ENCODE measurements around the gene ST7.
"Not testable (repeated sequence)": the region's sequence is repeated elsewhere in the genome, so short reads cannot be mapped to it uniquely, and the experiment has no call there.

The ST7 gene

DNA sequence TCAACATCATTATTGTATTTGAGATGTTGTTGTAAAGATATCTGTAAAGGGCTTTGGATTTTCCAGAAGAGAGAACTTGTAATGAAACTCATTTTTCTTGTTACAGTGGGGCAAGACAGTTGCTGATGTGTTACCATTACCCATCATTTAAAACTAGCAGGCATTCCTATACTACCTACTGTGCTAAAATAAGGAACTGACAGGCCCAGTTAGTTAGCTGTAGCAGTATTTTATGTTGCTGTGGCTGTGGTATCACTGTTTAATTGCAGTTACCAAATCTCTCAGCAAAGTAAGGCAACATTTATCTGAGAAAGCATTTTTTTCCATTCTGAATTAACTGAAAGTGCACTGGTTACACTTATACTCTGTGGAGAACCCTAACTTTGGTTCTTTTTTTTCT, 9.9 kb downstream of the ST7 start:
- no peak overlapping the region for H3K9ac ChIP-seq (ENCODE audit: low read length in 2 of 2)

DNA sequence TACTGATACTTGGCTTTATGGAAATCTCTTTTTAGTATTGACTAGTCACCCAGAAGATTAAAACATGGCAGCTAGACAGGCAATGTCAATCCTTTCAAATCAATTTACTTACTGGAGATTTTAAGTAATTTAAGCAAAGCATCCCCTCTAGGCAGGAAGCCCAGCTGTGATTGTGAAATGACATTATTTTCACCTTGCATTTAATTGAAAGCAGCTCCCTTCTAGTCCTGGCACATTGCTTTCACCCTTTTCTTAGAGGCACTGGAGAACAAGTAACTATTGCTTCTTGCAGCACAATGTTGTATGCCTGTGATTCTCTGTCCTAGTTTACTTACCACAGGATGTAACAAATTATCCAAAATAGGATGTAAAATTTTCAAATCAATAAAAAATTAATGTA, 13.3 kb downstream of the ST7 start:
- H3K27ac ChIP-seq (ENCODE audit: low read length): no peak overlapping the region
- H3K9me3 ChIP-seq (ENCODE audit: control insufficient read depth in 2 of 2, low read length in 2 of 2): no peaks in the 10 kb centered on the region
- H3K27me3 ChIP-seq (ENCODE audit: control insufficient read depth in 1 of 2, insufficient read depth in 2 of 2, low read length in 2 of 2): no peaks in the 10 kb centered on the region
- H3K4me1 ChIP-seq (ENCODE audit: control insufficient read depth, insufficient read depth, low read length): peaks cover 2% of the 10 kb centered on the region
- no peaks in the 10 kb centered on the region for H3K36me3 ChIP-seq (ENCODE audit: control insufficient read depth in 2 of 2, insufficient read depth in 2 of 2, low read length in 2 of 2)
- no peak overlapping the region for H3K9ac ChIP-seq (ENCODE audit: low read length in 2 of 2)
- no peak overlapping the region for H3K4me3 ChIP-seq (ENCODE audit: low read length in 2 of 2)

More for the DNA sequence above, 9.9 kb downstream of the ST7 start:
- no peak overlapping the region for H3K27ac ChIP-seq (ENCODE audit: low read length)
- peaks cover under 1% of the 10 kb centered on the region for H3K4me1 ChIP-seq (ENCODE audit: control insufficient read depth, insufficient read depth, low read length)
- no peaks in the 10 kb centered on the region for H3K27me3 ChIP-seq (ENCODE audit: control insufficient read depth in 1 of 2, insufficient read depth in 2 of 2, low read length in 2 of 2)
- no peaks in the 10 kb centered on the region for H3K36me3 ChIP-seq (ENCODE audit: control insufficient read depth in 2 of 2, insufficient read depth in 2 of 2, low read length in 2 of 2)
- no peak overlapping the region for H3K4me3 ChIP-seq (ENCODE audit: low read length in 2 of 2)
- H3K9me3 ChIP-seq (ENCODE audit: control insufficient read depth in 2 of 2, low read length in 2 of 2): no peaks in the 10 kb centered on the region

DNA sequence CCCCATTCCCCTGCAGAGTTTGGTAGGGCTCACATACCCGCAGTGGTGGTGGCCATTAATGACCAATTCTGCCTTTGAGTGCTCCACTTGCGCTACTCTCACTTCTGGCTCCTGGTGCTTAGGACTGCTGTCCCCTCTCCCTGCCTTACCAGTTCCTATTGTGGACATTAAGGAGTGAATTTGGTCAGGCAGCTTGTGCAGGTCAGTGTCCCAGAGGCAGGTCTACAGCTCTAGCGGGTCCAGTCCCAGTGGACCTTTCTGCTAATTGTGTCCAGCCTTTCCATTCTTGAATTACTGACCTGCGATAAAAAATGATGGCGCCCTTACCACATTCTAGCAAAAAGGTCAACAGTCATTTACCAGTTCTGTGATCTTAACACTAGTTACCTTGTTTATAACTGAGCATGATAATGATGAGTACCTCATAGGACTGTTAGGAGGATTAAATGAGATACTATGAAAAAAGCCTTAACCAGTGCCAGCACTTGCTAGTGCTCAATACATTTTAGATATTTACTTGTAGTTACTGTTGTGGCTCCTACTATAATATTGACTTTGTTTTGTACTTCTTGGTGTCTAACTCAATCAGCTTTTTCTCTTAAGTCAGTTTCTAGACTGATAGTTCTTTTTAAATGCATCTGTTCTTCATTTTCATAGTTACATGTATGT, 14.1 kb downstream of the ST7 start:
- H3K4me1 ChIP-seq (ENCODE audit: control insufficient read depth, insufficient read depth, low read length): peaks cover 2% of the 10 kb centered on the region
- H3K9ac ChIP-seq (ENCODE audit: low read length in 2 of 2): no peak overlapping the region
- H3K27ac ChIP-seq (ENCODE audit: low read length): no peak overlapping the region
- no peak overlapping the region for H3K4me3 ChIP-seq (ENCODE audit: low read length in 2 of 2)
- H3K27me3 ChIP-seq (ENCODE audit: control insufficient read depth in 1 of 2, insufficient read depth in 2 of 2, low read length in 2 of 2): no peaks in the 10 kb centered on the region
- no peaks in the 10 kb centered on the region for H3K36me3 ChIP-seq (ENCODE audit: control insufficient read depth in 2 of 2, insufficient read depth in 2 of 2, low read length in 2 of 2)
- no peaks in the 10 kb centered on the region for H3K9me3 ChIP-seq (ENCODE audit: control insufficient read depth in 2 of 2, low read length in 2 of 2)

DNA sequence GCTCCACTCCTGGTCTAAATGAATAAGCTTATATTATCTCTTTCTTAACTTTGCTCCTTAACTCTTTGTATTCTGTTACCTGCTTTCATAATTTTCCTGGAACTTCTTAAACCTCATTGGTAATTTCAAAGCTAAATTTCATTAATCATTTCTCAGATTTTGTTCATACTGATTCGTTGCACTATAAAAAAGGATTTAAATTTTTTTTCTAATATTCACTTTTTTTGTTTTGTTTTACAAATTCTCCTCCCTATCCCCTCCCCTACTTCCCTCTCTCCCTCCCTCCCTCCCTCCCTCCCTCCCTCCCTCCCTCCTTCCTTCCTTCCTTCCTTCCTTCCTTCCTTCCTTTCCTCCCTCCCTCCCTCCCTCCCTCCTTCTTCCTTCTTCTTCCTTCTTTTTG, 14.7 kb downstream of the ST7 start:
- Histone ChIP-seq H3K27ac (ENCODE audit: low read length) (no peak overlapping the region), H3K4me3 (ENCODE audit: low read length in 2 of 2) (no peak overlapping the region), H3K9ac (ENCODE audit: low read length in 2 of 2) (no peak overlapping the region), H3K9me3 (ENCODE audit: control insufficient read depth in 2 of 2, low read length in 2 of 2) (no peaks in the 10 kb centered on the region), H3K36me3 (ENCODE audit: control insufficient read depth in 2 of 2, insufficient read depth in 2 of 2, low read length in 2 of 2) (no peaks in the 10 kb centered on the region), H3K4me1 (ENCODE audit: control insufficient read depth, insufficient read depth, low read length) (peaks cover 2% of the 10 kb centered on the region), H3K27me3 (ENCODE audit: control insufficient read depth in 1 of 2, insufficient read depth in 2 of 2, low read length in 2 of 2) (no peaks in the 10 kb centered on the region)

DNA sequence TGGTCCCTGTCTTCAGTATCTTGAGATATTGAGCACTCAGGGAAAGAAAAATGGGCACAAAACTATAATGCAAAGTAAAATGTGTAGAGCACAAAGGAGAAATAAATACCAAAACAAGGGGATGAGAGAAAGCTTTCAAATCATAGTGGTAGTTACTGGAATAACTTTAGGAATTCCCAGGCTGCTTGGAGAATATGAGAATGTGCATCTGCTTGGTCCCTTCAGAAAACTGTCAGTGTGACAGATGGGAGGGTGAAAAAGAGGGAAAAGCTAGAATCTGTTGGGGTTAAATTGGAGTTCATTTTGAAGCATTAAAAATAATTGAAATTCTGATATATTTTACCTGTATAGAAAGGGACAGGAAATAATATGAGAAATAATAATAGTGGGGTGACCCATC, 15.3 kb downstream of the ST7 start:
- Histone ChIP-seq H3K4me3 (ENCODE audit: low read length in 2 of 2) (no peak overlapping the region), H3K9me3 (ENCODE audit: control insufficient read depth in 2 of 2, low read length in 2 of 2) (no peaks in the 10 kb centered on the region), H3K4me1 (ENCODE audit: control insufficient read depth, insufficient read depth, low read length) (peaks cover 2% of the 10 kb centered on the region), H3K9ac (ENCODE audit: low read length in 2 of 2) (no peak overlapping the region), H3K36me3 (ENCODE audit: control insufficient read depth in 2 of 2, insufficient read depth in 2 of 2, low read length in 2 of 2) (no peaks in the 10 kb centered on the region), H3K27me3 (ENCODE audit: control insufficient read depth in 1 of 2, insufficient read depth in 2 of 2, low read length in 2 of 2) (no peaks in the 10 kb centered on the region), H3K27ac (ENCODE audit: low read length) (no peak overlapping the region)

DNA sequence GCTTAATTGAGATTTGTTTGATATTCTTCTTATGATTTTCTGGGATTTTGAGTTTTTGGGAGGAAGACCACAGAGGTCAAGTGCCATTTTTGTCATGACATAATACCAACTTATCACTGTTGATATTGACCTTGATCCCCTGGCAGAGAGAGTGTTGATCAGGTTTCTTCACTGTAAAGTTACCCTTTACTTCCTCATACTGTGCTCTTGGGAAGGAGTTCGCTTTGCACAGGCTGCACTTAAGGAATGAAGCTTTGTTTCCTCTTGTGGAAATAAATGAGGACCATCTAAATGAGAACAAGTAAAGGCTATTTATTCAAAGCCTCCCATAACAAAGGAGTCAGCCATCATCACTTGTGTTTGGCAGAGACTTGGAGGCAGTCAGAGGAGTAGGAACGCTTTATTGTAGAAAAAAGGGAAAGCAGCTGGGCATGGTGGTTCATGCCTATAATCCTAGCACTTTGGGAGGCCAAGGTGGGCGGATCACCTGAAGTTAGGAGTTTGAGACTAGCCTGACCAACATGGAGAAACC, 16.1 kb downstream of the ST7 start:
- Histone ChIP-seq H3K9me3 (ENCODE audit: control insufficient read depth in 2 of 2, low read length in 2 of 2) (no peaks in the 10 kb centered on the region), H3K4me1 (ENCODE audit: control insufficient read depth, insufficient read depth, low read length) (peaks cover 2% of the 10 kb centered on the region), H3K36me3 (ENCODE audit: control insufficient read depth in 2 of 2, insufficient read depth in 2 of 2, low read length in 2 of 2) (no peaks in the 10 kb centered on the region), H3K9ac (ENCODE audit: low read length in 2 of 2) (no peak overlapping the region), H3K4me3 (ENCODE audit: low read length in 2 of 2) (no peak overlapping the region), H3K27me3 (ENCODE audit: control insufficient read depth in 1 of 2, insufficient read depth in 2 of 2, low read length in 2 of 2) (no peaks in the 10 kb centered on the region), H3K27ac (ENCODE audit: low read length) (no peak overlapping the region)

DNA sequence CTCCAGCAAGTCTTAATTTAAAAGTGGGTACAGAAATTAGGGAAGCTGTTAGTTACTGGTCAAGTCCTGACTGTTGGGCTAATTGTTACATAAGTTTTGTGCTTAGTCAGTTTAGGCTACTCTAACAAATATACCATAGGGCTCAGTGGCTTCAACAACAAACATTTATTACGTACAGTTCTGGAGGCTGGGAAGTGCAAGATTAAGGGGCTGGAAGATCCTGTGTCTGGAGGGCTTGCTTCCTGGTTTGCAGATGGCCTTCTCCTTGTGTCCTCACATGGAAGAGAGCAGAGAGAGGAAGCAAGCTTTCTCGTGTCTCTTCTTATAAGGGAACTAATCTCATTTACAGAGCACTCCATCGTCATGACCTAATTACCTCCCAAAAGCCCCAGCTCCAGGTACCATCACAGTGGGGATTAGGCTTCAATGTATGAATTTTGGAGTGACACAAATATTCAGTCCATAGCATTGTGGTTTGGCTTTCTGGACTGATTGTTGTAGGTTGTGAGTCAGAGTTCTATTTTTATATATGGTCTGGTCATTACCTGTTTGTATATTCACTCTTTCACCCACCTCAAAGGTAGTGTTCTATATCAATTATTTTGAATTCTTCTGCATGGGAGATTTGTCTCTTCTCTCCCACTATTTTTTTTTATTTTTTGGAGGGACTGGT, 17.1 kb downstream of the ST7 start:
- Histone ChIP-seq H3K4me3 (ENCODE audit: low read length in 2 of 2) (no peak overlapping the region), H3K9me3 (ENCODE audit: control insufficient read depth in 2 of 2, low read length in 2 of 2) (no peaks in the 10 kb centered on the region), H3K27ac (ENCODE audit: low read length) (no peak overlapping the region), H3K9ac (ENCODE audit: low read length in 2 of 2) (no peak overlapping the region), H3K36me3 (ENCODE audit: control insufficient read depth in 2 of 2, insufficient read depth in 2 of 2, low read length in 2 of 2) (no peaks in the 10 kb centered on the region), H3K27me3 (ENCODE audit: control insufficient read depth in 1 of 2, insufficient read depth in 2 of 2, low read length in 2 of 2) (no peaks in the 10 kb centered on the region), H3K4me1 (ENCODE audit: control insufficient read depth, insufficient read depth, low read length) (peaks cover 2% of the 10 kb centered on the region)

DNA sequence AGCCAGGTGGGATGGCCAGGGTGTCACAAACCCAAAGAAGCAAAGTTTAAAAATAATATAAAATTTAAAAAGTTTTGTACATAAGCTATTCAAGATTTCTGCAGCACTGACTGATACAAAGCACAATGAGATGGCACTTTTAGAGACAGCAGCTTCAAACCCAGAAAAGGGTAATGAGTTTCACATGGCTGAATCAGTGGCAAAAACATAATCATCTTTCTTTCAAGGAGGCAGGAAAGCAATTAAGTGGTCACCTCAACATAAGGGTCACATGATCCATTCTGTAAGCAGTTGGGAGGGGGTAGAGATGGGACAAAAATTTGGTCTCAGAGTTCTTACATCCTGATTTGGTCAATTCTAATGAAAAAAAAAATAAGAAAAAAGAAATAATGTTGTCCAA, 17.9 kb downstream of the ST7 start:
- not testable (repeated sequence) for H3K36me3 ChIP-seq (ENCODE audit: control insufficient read depth in 2 of 2, insufficient read depth in 2 of 2, low read length in 2 of 2); H3K9ac ChIP-seq (ENCODE audit: low read length in 2 of 2); H3K4me1 ChIP-seq (ENCODE audit: control insufficient read depth, insufficient read depth, low read length); H3K27me3 ChIP-seq (ENCODE audit: control insufficient read depth in 1 of 2, insufficient read depth in 2 of 2, low read length in 2 of 2); H3K27ac ChIP-seq (ENCODE audit: low read length); H3K9me3 ChIP-seq (ENCODE audit: control insufficient read depth in 2 of 2, low read length in 2 of 2); H3K4me3 ChIP-seq (ENCODE audit: low read length in 2 of 2)

DNA sequence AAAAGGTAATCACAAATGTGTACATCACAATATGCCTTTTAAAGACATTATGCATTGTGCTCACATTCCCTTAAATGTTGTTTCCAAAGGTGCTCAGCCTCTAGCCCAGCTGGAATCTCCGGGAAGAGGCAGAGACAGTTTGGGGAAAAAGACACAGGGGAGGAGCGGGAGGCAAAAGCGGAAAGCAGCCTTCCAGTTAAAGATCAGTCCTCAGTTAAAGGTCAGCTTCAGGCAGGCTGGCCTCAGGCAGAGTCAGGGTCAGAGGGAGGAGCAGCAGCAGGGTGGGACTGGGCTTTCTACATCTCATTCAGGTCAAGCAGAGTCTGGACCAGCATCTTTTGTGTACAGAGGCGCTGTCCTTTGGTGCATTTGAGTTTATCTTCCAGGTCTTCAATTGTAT, 18.6 kb downstream of the ST7 start:
- no peaks in the 10 kb centered on the region for H3K27me3 ChIP-seq (ENCODE audit: control insufficient read depth in 1 of 2, insufficient read depth in 2 of 2, low read length in 2 of 2)
- H3K9me3 ChIP-seq (ENCODE audit: control insufficient read depth in 2 of 2, low read length in 2 of 2): no peaks in the 10 kb centered on the region
- H3K4me3 ChIP-seq (ENCODE audit: low read length in 2 of 2): no peak overlapping the region
- no peaks in the 10 kb centered on the region for H3K36me3 ChIP-seq (ENCODE audit: control insufficient read depth in 2 of 2, insufficient read depth in 2 of 2, low read length in 2 of 2)
- no peak overlapping the region for H3K9ac ChIP-seq (ENCODE audit: low read length in 2 of 2)
- H3K27ac ChIP-seq (ENCODE audit: low read length): no peak overlapping the region
- peaks cover 2% of the 10 kb centered on the region for H3K4me1 ChIP-seq (ENCODE audit: control insufficient read depth, insufficient read depth, low read length)

DNA sequence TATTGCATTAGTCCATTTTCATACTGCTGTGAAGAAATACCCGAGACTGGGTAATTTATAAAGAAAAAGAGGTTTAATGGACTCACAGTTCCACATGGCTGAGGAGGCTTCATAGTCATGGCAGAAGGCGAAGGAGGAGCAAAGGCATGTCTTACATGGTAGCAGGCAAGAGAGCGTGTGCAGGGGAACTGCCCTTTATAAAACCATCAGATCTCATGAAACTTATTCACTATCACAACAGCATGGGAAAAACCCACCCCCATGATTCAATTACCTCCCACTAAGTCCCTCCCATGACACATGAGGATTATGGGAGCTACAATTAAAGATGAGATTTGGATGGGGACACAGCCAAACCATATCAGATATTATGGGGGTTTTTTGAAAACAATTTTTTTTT, 21.7 kb downstream of the ST7 start:
- H3K9me3 ChIP-seq (ENCODE audit: control insufficient read depth in 2 of 2, low read length in 2 of 2); H3K4me3 ChIP-seq (ENCODE audit: low read length in 2 of 2); H3K36me3 ChIP-seq (ENCODE audit: control insufficient read depth in 2 of 2, insufficient read depth in 2 of 2, low read length in 2 of 2); H3K27ac ChIP-seq (ENCODE audit: low read length); H3K27me3 ChIP-seq (ENCODE audit: control insufficient read depth in 1 of 2, insufficient read depth in 2 of 2, low read length in 2 of 2); H3K9ac ChIP-seq (ENCODE audit: low read length in 2 of 2); H3K4me1 ChIP-seq (ENCODE audit: control insufficient read depth, insufficient read depth, low read length): not testable (repeated sequence)

DNA sequence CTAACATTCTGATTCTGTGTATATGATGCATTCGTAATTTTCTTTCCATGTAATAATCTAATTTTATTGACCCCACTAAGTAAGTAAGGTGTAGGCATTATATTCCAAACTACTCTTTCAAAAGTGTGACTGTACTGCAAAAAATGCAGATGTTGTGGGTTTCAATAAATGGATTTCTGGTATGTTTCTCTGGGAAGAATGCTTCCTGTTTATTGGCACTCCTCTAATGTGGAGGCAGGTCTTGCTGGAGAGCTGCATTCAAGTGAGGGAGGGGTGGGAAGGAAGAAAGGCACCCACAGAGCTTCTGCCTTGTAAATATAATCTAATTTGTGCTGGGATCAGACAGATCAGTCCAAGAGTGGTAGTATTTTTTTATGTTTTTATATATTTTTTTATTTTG, 23.9 kb downstream of the ST7 start:
- H3K27me3 ChIP-seq (ENCODE audit: control insufficient read depth in 1 of 2, insufficient read depth in 2 of 2, low read length in 2 of 2): no peaks in the 10 kb centered on the region
- no peak overlapping the region for H3K27ac ChIP-seq (ENCODE audit: low read length)
- H3K4me3 ChIP-seq (ENCODE audit: low read length in 2 of 2): no peak overlapping the region
- no peaks in the 10 kb centered on the region for H3K9me3 ChIP-seq (ENCODE audit: control insufficient read depth in 2 of 2, low read length in 2 of 2)
- no peak overlapping the region for H3K9ac ChIP-seq (ENCODE audit: low read length in 2 of 2)
- H3K4me1 ChIP-seq (ENCODE audit: control insufficient read depth, insufficient read depth, low read length): no peaks in the 10 kb centered on the region
- no peaks in the 10 kb centered on the region for H3K36me3 ChIP-seq (ENCODE audit: control insufficient read depth in 2 of 2, insufficient read depth in 2 of 2, low read length in 2 of 2)

Data from stomach smooth muscle (tissue), 2 donors.